Muscle of leg (tissue), 11 donors: ENCODE measurements around the gene FAM120A. TPM values are rescaled to one million over a fixed set of nuclear protein-coding genes. Genes with fewer than 3 reads are reported as not detected.

Source experiments
- DNase-seq: peaks from one replicate; pipeline ENCODE4 v3.0.0; 2013
- H3K27ac ChIP-seq: one replicate; pipeline ENCODE4 v1.5.1; 2013; ENCODE audit warnings: mild to moderate bottlenecking, low read length, control low read depth
- H3K27me3 ChIP-seq: one replicate; pipeline ENCODE4 v1.6.1; 2013; ENCODE audit warnings: low read length; ENCODE audit not compliant: control insufficient read depth, insufficient read depth
- H3K36me3 ChIP-seq: one replicate; pipeline ENCODE4 v1.6.1; 2013; ENCODE audit warnings: low read length; ENCODE audit not compliant: control insufficient read depth, insufficient read depth
- H3K4me1 ChIP-seq: one replicate; pipeline ENCODE4 v1.6.1; 2013; ENCODE audit warnings: low read length; ENCODE audit not compliant: control insufficient read depth, insufficient read depth
- H3K4me3 ChIP-seq: one replicate; pipeline ENCODE4 v1.5.1; 2013; ENCODE audit warnings: low read length, control low read depth
- H3K9me3 ChIP-seq: replicated peaks from 2 replicates; pipeline ENCODE4 v1.6.1; 2013; ENCODE audit warnings: low read depth, low read length; ENCODE audit not compliant: control insufficient read depth
- WGBS: methylation state at CpG from one replicate; pipeline ENCODE4 v1.1.5; 2013; ENCODE audit warnings: missing lambda C conversion rate; ENCODE audit not compliant: insufficient coverage; 5-methylcytosine and 5-hydroxymethylcytosine counted together
- polyA plus RNA-seq, 8 donors: library from polyadenylated mRNA; unstranded; fragments of 120-200 nt; gene quantifications; one replicate each; pipeline versions ENCODE4 v1.2.1 to v1.2.3, GENCODE V29; 2013; ENCODE audit warnings: inconsistent platforms in 1 of 8, low replicate concordance in 1 of 8; ENCODE audit not compliant: insufficient read length in 8 of 8, insufficient read depth in 1 of 8
- total RNA-seq: library from RNA; stranded (reverse); fragments of 120-200 nt; gene quantifications from one replicate; pipeline ENCODE4 v1.2.4, GENCODE V29; 2013

FAM120A gene
- total and polyA plus RNA-seq, 9 donors: 45.8 to 68.3 (median 61.3) TPM

- no peak for DNase-seq
- Histone ChIP-seq H3K27me3 (no peaks in the 10 kb centered on the region), H3K9me3 (no peaks in the 10 kb centered on the region), H3K4me3 (no peak overlapping the region), H3K36me3 (peaks cover 44% of the 10 kb centered on the region), H3K27ac (no peak overlapping the region), H3K4me1 (peaks cover 13% of the 10 kb centered on the region)
- 85% methylated on average over 4 of the region's 4 CpGs for WGBS
These were observed 89.5 kb downstream of the FAM120A start for GRCh38 chr9:93541005-93541404.

GRCh38 chr9:93541581-93542349 lies 90.3 kb downstream of the FAM120A start:
- DNase-seq: peak; percentile 31
- 73% methylated on average over 4 of the region's 8 CpGs for WGBS

GRCh38 chr9:93543117-93543516 lies 91.6 kb downstream of the FAM120A start:
- peaks cover 47% of the 10 kb centered on the region for H3K36me3 ChIP-seq
- 97% methylated on average over 4 of the region's 9 CpGs for WGBS

More at GRCh38 chr9:93541581-93542349, 90.3 kb downstream of the FAM120A start:
- no peaks in the 10 kb centered on the region for H3K27me3 ChIP-seq
- H3K27ac ChIP-seq: peak overlapping the region; percentile 32
- no peak overlapping the region for H3K4me3 ChIP-seq
- no peaks in the 10 kb centered on the region for H3K9me3 ChIP-seq
- H3K36me3 ChIP-seq: peaks cover 47% of the 10 kb centered on the region
- peaks cover 12% of the 10 kb centered on the region for H3K4me1 ChIP-seq

DNA sequence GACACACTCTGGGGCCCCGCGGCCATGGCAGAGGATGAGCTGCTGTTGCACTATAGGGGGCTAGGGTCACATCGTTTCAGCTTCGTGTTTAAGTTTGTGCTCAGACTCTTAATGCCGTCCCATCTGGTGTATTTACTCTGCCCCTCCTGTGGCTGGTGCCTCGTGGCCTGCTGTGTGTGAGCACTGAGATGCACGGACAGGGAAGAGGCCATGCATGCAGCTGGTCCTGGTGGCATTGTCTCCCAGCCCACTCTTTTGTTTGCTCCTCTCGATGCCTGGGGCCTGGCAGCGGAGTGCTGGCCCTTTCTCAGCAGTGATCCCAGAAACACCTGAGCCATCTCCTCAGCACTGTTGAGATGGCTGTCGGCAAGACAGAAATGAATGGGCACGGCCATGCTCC lies 94.9 kb downstream of the FAM120A start:
- Histone ChIP-seq H3K27ac (no peak overlapping the region), H3K4me1 (peaks cover 4% of the 10 kb centered on the region), H3K36me3 (peaks cover 35% of the 10 kb centered on the region), H3K4me3 (no peak overlapping the region), H3K27me3 (no peaks in the 10 kb centered on the region), H3K9me3 (no peaks in the 10 kb centered on the region)
- no peak for DNase-seq
- WGBS: 94% methylated on average over 10 of the region's 11 CpGs

More at GRCh38 chr9:93543117-93543516, 91.6 kb downstream of the FAM120A start:
- Histone ChIP-seq H3K27ac (no peak overlapping the region), H3K4me1 (peaks cover 9% of the 10 kb centered on the region), H3K27me3 (no peaks in the 10 kb centered on the region), H3K9me3 (no peaks in the 10 kb centered on the region), H3K4me3 (no peak overlapping the region)
- no peak for DNase-seq

DNA sequence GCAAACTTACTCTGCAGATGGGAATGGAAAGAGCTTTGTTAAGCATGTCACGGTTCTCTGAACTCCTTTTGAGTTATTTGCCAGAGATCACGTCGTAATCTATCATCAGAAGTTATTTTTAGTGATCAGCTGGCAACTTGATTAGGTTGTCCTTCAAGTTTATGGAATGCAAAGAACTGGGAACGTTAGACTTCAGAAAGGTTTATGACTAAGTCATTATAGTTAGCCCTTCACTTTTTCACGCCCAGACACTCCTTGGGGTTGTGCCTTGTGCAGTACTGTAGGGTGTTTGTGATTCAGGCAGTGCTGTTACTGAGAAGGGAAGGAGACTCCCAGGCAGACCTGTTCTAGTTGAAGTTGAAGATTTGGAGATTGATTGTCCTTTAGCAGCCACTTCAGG lies 98.1 kb downstream of the FAM120A start:
- Histone ChIP-seq H3K4me1 (peaks cover 2% of the 10 kb centered on the region), H3K4me3 (no peak overlapping the region), H3K27me3 (no peaks in the 10 kb centered on the region), H3K27ac (no peak overlapping the region), H3K9me3 (no peaks in the 10 kb centered on the region), H3K36me3 (peaks cover 34% of the 10 kb centered on the region)
- no peak for DNase-seq
- 71% methylated on average over 4 of the region's 5 CpGs for WGBS

DNA sequence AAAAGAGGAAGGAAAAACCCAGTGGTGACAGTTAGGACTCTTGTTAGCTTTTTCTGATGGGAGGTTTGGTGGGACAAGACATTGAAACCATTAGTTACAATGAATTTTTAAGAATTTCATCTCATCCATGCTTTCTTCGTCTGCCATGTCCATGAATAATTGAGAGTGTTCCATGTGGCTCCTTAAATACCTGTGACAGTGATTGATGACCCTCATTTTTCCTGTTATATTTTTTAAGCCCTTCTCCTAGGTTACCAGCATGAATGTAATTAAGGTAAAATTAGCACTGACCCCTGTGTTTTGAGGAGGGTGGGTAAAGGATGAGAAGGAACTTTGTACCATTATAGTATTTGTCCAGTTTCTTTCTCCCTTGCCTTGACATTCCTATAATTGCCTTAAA lies 101.4 kb downstream of the FAM120A start:
- DNase-seq: no peak
- Histone ChIP-seq H3K27me3 (no peaks in the 10 kb centered on the region), H3K4me3 (no peak overlapping the region), H3K36me3 (peaks cover 37% of the 10 kb centered on the region), H3K9me3 (no peaks in the 10 kb centered on the region), H3K27ac (no peak overlapping the region), H3K4me1 (peaks cover 4% of the 10 kb centered on the region)
- whole genome bisulfite sequencing: no CpG with 5 or more reads among the region's 1 CpG

GRCh38 chr9:93555370-93555769 lies 103.9 kb downstream of the FAM120A start:
- peaks cover 51% of the 10 kb centered on the region for H3K36me3 ChIP-seq
- WGBS: 57% methylated on average over 1 of the region's 4 CpGs
- H3K4me1 ChIP-seq: peaks cover 4% of the 10 kb centered on the region
- no peaks in the 10 kb centered on the region for H3K9me3 ChIP-seq
- no peak for DNase-seq
- H3K4me3 ChIP-seq: no peak overlapping the region
- no peaks in the 10 kb centered on the region for H3K27me3 ChIP-seq
- no peak overlapping the region for H3K27ac ChIP-seq

GRCh38 chr9:93557366-93558137 lies 106.1 kb downstream of the FAM120A start:
- H3K4me1 ChIP-seq: peaks cover 4% of the 10 kb centered on the region
- no peaks in the 10 kb centered on the region for H3K9me3 ChIP-seq
- 83% methylated on average over 9 of the region's 15 CpGs for WGBS
- peaks cover 56% of the 10 kb centered on the region for H3K36me3 ChIP-seq
- no peaks in the 10 kb centered on the region for H3K27me3 ChIP-seq
- H3K4me3 ChIP-seq: no peak overlapping the region
- no peak for DNase-seq
- no peak overlapping the region for H3K27ac ChIP-seq

DNA sequence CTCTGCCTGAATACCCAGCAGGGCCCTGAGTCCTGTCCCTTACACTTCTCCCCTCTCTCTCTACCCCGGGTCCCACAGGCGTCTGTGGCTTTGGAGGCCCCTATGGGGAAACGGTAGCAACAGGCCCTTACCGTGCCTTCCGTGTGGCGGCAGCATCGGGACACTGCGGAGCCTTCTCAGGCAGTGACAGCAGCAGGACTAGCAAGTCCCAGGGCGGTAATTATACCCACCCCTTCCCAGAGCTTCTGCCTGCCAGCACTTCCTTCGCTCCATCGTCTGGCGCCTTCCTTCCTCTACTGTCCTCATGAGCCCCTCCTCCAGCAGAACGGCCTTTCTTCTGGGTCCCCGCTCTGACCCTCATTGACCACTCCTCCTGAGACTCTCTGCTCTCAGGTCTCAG lies 107.0 kb downstream of the FAM120A start:
- Histone ChIP-seq H3K4me1 (peaks cover 4% of the 10 kb centered on the region), H3K27me3 (no peaks in the 10 kb centered on the region), H3K4me3 (no peak overlapping the region), H3K27ac (no peak overlapping the region), H3K36me3 (peaks cover 61% of the 10 kb centered on the region), H3K9me3 (no peaks in the 10 kb centered on the region)
- WGBS: 79% methylated on average over 14 of the region's 14 CpGs
- no peak for DNase-seq

- no peak overlapping the region for H3K4me3 ChIP-seq
- WGBS: no CpG with 5 or more reads among the region's 5 CpGs
- H3K27ac ChIP-seq: no peak overlapping the region
- H3K9me3 ChIP-seq: no peaks in the 10 kb centered on the region
- H3K27me3 ChIP-seq: no peaks in the 10 kb centered on the region
- H3K4me1 ChIP-seq: no peaks in the 10 kb centered on the region
- DNase-seq: no peak
- H3K36me3 ChIP-seq: peaks cover 63% of the 10 kb centered on the region
These were observed 109.5 kb downstream of the FAM120A start for GRCh38 chr9:93560991-93561390.
